GM12878 (cell line): ENCODE measurements around the gene PLCB4.

Experiments
- CHD1 ChIP-seq: IDR thresholded peaks from 2 replicates; pipeline ENCODE4 v1.6.1; 2012; ENCODE audit warnings: low read depth, low read length, improper control_type of control experiment
- MEF2A ChIP-seq: IDR thresholded peaks from 2 replicates; pipeline ENCODE4 v1.6.1; 2011; ENCODE audit warnings: low read depth, mild to moderate bottlenecking, low read length, moderate library complexity; ENCODE audit not compliant: insufficient read depth
- RBBP5 ChIP-seq: fragments of 200-600 bp; sonication (generic); conservative IDR thresholded peaks from 2 replicates; pipeline ENCODE4 v1.6.1; 2016
- SP1 ChIP-seq: IDR thresholded peaks from one replicate; pipeline ENCODE4 v1.6.1; 2011; ENCODE audit warnings: low read depth, low read length
- SREBF1 ChIP-seq: IDR thresholded peaks from 2 replicates; pipeline ENCODE4 v1.6.1; 2012; ENCODE audit warnings: mild to moderate bottlenecking, low read length
- YY1 ChIP-seq: IDR thresholded peaks from 2 replicates; pipeline ENCODE4 v1.6.1; 2011; ENCODE audit warnings: low read depth, mild to moderate bottlenecking, low read length
- TF ChIP-seq, protein P1 (sequence below): fragments of 450-650 bp; formaldehyde crosslinking; IDR thresholded peaks from 2 replicates; pipeline ENCODE4 v1.4.0; 2020; ENCODE audit warnings: mild to moderate bottlenecking, moderate library complexity
- TF ChIP-seq, protein P2 (sequence below), 3 experiments: IDR thresholded peaks in 2 of 3; conservative IDR thresholded peaks in 1 of 3; 2 replicates each; pipeline ENCODE4 v1.5.1; 2011; ENCODE audit warnings: low read depth in 3 of 3, low read length in 3 of 3, mild to moderate bottlenecking in 3 of 3, control low read depth in 2 of 3, moderate library complexity in 2 of 3, inconsistent platforms in 1 of 3, mixed read lengths in 1 of 3; ENCODE audit not compliant: control insufficient read depth in 2 of 3, insufficient read depth in 1 of 3; ENCODE audit errors: extremely low read depth in 1 of 3

DNA sequence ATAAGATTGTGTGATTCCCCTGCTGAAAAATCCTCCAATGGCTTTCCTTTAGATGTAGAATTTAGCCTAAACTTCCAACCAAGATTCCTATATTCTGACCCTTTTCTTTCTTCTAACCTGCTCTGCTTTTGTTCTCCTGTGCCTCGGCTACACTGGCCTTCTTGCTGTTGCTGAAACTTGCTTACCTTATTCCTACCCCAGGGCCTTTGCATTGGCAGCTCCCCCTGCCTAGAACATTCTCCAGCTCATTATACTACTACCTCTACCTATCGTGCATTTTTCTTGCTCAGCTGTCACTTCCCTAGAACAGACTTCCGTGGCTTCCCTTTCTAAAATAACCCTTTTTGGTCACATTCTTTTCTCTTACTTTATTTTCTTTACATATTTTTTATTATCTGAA is 48.7 kb downstream of the PLCB4 start:
- no peak for TF ChIP-seq SREBF1
- TF ChIP-seq RBBP5: no peak
- TF ChIP-seq, protein P1, sequence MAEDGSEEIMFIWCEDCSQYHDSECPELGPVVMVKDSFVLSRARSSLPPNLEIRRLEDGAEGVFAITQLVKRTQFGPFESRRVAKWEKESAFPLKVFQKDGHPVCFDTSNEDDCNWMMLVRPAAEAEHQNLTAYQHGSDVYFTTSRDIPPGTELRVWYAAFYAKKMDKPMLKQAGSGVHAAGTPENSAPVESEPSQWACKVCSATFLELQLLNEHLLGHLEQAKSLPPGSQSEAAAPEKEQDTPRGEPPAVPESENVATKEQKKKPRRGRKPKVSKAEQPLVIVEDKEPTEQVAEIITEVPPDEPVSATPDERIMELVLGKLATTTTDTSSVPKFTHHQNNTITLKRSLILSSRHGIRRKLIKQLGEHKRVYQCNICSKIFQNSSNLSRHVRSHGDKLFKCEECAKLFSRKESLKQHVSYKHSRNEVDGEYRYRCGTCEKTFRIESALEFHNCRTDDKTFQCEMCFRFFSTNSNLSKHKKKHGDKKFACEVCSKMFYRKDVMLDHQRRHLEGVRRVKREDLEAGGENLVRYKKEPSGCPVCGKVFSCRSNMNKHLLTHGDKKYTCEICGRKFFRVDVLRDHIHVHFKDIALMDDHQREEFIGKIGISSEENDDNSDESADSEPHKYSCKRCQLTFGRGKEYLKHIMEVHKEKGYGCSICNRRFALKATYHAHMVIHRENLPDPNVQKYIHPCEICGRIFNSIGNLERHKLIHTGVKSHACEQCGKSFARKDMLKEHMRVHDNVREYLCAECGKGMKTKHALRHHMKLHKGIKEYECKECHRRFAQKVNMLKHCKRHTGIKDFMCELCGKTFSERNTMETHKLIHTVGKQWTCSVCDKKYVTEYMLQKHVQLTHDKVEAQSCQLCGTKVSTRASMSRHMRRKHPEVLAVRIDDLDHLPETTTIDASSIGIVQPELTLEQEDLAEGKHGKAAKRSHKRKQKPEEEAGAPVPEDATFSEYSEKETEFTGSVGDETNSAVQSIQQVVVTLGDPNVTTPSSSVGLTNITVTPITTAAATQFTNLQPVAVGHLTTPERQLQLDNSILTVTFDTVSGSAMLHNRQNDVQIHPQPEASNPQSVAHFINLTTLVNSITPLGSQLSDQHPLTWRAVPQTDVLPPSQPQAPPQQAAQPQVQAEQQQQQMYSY (CRISPR knock-in tag): no peak
- TF ChIP-seq CHD1: no peak
- no peak for TF ChIP-seq SP1
- TF ChIP-seq, protein P2, sequence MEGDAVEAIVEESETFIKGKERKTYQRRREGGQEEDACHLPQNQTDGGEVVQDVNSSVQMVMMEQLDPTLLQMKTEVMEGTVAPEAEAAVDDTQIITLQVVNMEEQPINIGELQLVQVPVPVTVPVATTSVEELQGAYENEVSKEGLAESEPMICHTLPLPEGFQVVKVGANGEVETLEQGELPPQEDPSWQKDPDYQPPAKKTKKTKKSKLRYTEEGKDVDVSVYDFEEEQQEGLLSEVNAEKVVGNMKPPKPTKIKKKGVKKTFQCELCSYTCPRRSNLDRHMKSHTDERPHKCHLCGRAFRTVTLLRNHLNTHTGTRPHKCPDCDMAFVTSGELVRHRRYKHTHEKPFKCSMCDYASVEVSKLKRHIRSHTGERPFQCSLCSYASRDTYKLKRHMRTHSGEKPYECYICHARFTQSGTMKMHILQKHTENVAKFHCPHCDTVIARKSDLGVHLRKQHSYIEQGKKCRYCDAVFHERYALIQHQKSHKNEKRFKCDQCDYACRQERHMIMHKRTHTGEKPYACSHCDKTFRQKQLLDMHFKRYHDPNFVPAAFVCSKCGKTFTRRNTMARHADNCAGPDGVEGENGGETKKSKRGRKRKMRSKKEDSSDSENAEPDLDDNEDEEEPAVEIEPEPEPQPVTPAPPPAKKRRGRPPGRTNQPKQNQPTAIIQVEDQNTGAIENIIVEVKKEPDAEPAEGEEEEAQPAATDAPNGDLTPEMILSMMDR (IDR thresholded peaks at IDR 0.05 in 2 of 3, conservative IDR thresholded peaks at IDR 0.05 in 1 of 3; ENCODE audit: control insufficient read depth in 2 of 3, extremely low read depth in 1 of 3, insufficient read depth in 1 of 3, low read depth in 3 of 3, low read length in 3 of 3): no peak
- no peak for TF ChIP-seq YY1
- no peak for TF ChIP-seq MEF2A
